HEK293T (cell line): Measurements from ENCODE around the gene ANKZF1.

ENCODE experiments used
- ARNT ChIP-seq: fragments of 450-650 bp; IDR thresholded peaks from 2 replicates; pipeline ENCODE4 v1.6.1; 2017; ENCODE audit warnings: mild to moderate bottlenecking
- BHLHE40 ChIP-seq: fragments of 450-650 bp; IDR thresholded peaks from 2 replicates; pipeline ENCODE4 v1.6.1; 2016; ENCODE audit warnings: mild to moderate bottlenecking, moderate library complexity, borderline replicate concordance
- CTBP1 ChIP-seq: fragments of 450-650 bp; IDR thresholded peaks from 2 replicates; pipeline ENCODE4 v1.6.1; 2016; ENCODE audit warnings: borderline replicate concordance
- ELF4 ChIP-seq: fragments of 450-650 bp; IDR thresholded peaks from 2 replicates; pipeline ENCODE4 v1.6.1; 2017; ENCODE audit warnings: antibody characterized with exemption
- FOXM1 ChIP-seq: fragments of 450-650 bp; IDR thresholded peaks from 2 replicates; pipeline ENCODE4 v1.6.1; 2017; ENCODE audit warnings: mild to moderate bottlenecking, borderline replicate concordance
- L3MBTL2 ChIP-seq: fragments of 450-650 bp; conservative IDR thresholded peaks from 2 replicates; pipeline ENCODE4 v1.6.1; 2016; ENCODE audit warnings: mild to moderate bottlenecking
- PKNOX1 ChIP-seq: fragments of 450-650 bp; IDR thresholded peaks from 2 replicates; pipeline ENCODE4 v1.6.1; 2016
- SP1 ChIP-seq: fragments of 450-650 bp; IDR thresholded peaks from 2 replicates; pipeline ENCODE4 v1.6.1; 2017
- SUZ12 ChIP-seq: fragments of 450-650 bp; IDR thresholded peaks from 2 replicates; pipeline ENCODE4 v1.6.1; 2016; ENCODE audit warnings: mild to moderate bottlenecking
- TARDBP ChIP-seq: fragments of 450-650 bp; IDR thresholded peaks from 2 replicates; pipeline ENCODE4 v1.6.1; 2016

- TF ChIP-seq L3MBTL2 (no peak), FOXM1 (no peak), PKNOX1 (no peak), ELF4 (no peak), ARNT (no peak), SUZ12 (no peak), TARDBP (no peak), SP1 (no peak), CTBP1 (no peak), BHLHE40 (no peak)
These were observed 44.8 kb downstream of the ANKZF1 start for GRCh38 chr2:219274361-219274921.
